Measurements from ENCODE around the gene FSCB.

FSCB gene

GRCh38 chr14:44507183-44507582 is at the start of gene FSCB:
Gene FSCB (minus strand): TSS chr14:44507283. CDS start chr14:44506987, 296 bp downstream.
- Histone ChIP-seq H3K27ac (ENCODE audit: low read depth, low read length) (no peak within 1 kb of the TSS), H3K79me2 (ENCODE audit: control insufficient read depth, low read length) (no peaks in the 10 kb centered on the region), H4K20me1 (ENCODE audit: control insufficient read depth, insufficient read depth, low read depth, low read length) (no peaks in the 10 kb centered on the region), H3K36me3 (ENCODE audit: control insufficient read depth, low read length) (no peaks in the 10 kb centered on the region), H3K27me3 (ENCODE audit: control insufficient read depth, low read length) (no peaks in the 10 kb centered on the region), H3K9me2 (replicated peaks; ENCODE audit: control insufficient read depth, low read length) (no peaks in the 10 kb centered on the region), H3K9me3 (ENCODE audit: control insufficient read depth, insufficient read depth, low read length) (no peaks in the 10 kb centered on the region), H3K4me3 (ENCODE audit: low read length) (no peak within 1 kb of the TSS), H3K4me1 (ENCODE audit: control insufficient read depth, low read length) (no peaks in the 10 kb centered on the region), H3K4me2 (ENCODE audit: low read length) (no peak within 1 kb of the TSS), H3F3A (ENCODE audit: control insufficient read depth, insufficient read depth) (no peaks in the 10 kb centered on the region)
- no peak for TF ChIP-seq CTCF (IDR thresholded peaks at IDR 0.05; ENCODE audit: low read depth, low read length, poor library complexity, severe bottlenecking)
- TF ChIP-seq EZH2phosphoT487 (IDR thresholded peaks at IDR 0.05; ENCODE audit: borderline replicate concordance, low read length), result no peak

GRCh38 chr14:44531658-44532057 is 24.6 kb upstream of the FSCB start:
- Histone ChIP-seq H3K4me1 (ENCODE audit: control insufficient read depth, low read length) (no peaks in the 10 kb centered on the region), H3K36me3 (ENCODE audit: control insufficient read depth, low read length) (no peaks in the 10 kb centered on the region), H3K27me3 (ENCODE audit: control insufficient read depth, low read length) (no peaks in the 10 kb centered on the region), H3F3A (ENCODE audit: control insufficient read depth, insufficient read depth) (no peaks in the 10 kb centered on the region), H4K20me1 (ENCODE audit: control insufficient read depth, insufficient read depth, low read depth, low read length) (no peaks in the 10 kb centered on the region), H3K79me2 (ENCODE audit: control insufficient read depth, low read length) (no peaks in the 10 kb centered on the region), H3K4me3 (ENCODE audit: low read length) (no peak overlapping the region), H3K9me2 (replicated peaks; ENCODE audit: control insufficient read depth, low read length) (no peaks in the 10 kb centered on the region), H3K4me2 (ENCODE audit: low read length) (no peak overlapping the region), H3K27ac (ENCODE audit: low read depth, low read length) (no peak overlapping the region), H3K9me3 (ENCODE audit: control insufficient read depth, insufficient read depth, low read length) (no peaks in the 10 kb centered on the region)
- no peak for TF ChIP-seq CTCF (IDR thresholded peaks at IDR 0.05; ENCODE audit: low read depth, low read length, poor library complexity, severe bottlenecking)
- no peak for TF ChIP-seq EZH2phosphoT487 (IDR thresholded peaks at IDR 0.05; ENCODE audit: borderline replicate concordance, low read length)

- Histone ChIP-seq H3K4me1 (ENCODE audit: control insufficient read depth, low read length) (no peaks in the 10 kb centered on the region), H3K79me2 (ENCODE audit: control insufficient read depth, low read length) (no peaks in the 10 kb centered on the region), H3K27me3 (ENCODE audit: control insufficient read depth, low read length) (no peaks in the 10 kb centered on the region), H4K20me1 (ENCODE audit: control insufficient read depth, insufficient read depth, low read depth, low read length) (no peaks in the 10 kb centered on the region), H3K9me2 (replicated peaks; ENCODE audit: control insufficient read depth, low read length) (no peaks in the 10 kb centered on the region), H3K4me2 (ENCODE audit: low read length) (no peak overlapping the region), H3K9me3 (ENCODE audit: control insufficient read depth, insufficient read depth, low read length) (no peaks in the 10 kb centered on the region), H3K27ac (ENCODE audit: low read depth, low read length) (no peak overlapping the region), H3F3A (ENCODE audit: control insufficient read depth, insufficient read depth) (no peaks in the 10 kb centered on the region), H3K4me3 (ENCODE audit: low read length) (no peak overlapping the region), H3K36me3 (ENCODE audit: control insufficient read depth, low read length) (no peaks in the 10 kb centered on the region)
- TF ChIP-seq CTCF (IDR thresholded peaks at IDR 0.05; ENCODE audit: low read depth, low read length, poor library complexity, severe bottlenecking), result no peak
- TF ChIP-seq EZH2phosphoT487 (IDR thresholded peaks at IDR 0.05; ENCODE audit: borderline replicate concordance, low read length), result no peak
These were observed 23.4 kb upstream of the FSCB start for GRCh38 chr14:44530475-44530874.

- Histone ChIP-seq H3K4me2 (ENCODE audit: low read length) (no peak overlapping the region), H3K4me1 (ENCODE audit: control insufficient read depth, low read length) (no peaks in the 10 kb centered on the region), H4K20me1 (ENCODE audit: control insufficient read depth, insufficient read depth, low read depth, low read length) (no peaks in the 10 kb centered on the region), H3K79me2 (ENCODE audit: control insufficient read depth, low read length) (no peaks in the 10 kb centered on the region), H3F3A (ENCODE audit: control insufficient read depth, insufficient read depth) (no peaks in the 10 kb centered on the region), H3K36me3 (ENCODE audit: control insufficient read depth, low read length) (no peaks in the 10 kb centered on the region), H3K9me3 (ENCODE audit: control insufficient read depth, insufficient read depth, low read length) (no peaks in the 10 kb centered on the region), H3K27ac (ENCODE audit: low read depth, low read length) (no peak overlapping the region), H3K9me2 (replicated peaks; ENCODE audit: control insufficient read depth, low read length) (no peaks in the 10 kb centered on the region), H3K27me3 (ENCODE audit: control insufficient read depth, low read length) (no peaks in the 10 kb centered on the region), H3K4me3 (ENCODE audit: low read length) (no peak overlapping the region)
- TF ChIP-seq EZH2phosphoT487 (IDR thresholded peaks at IDR 0.05; ENCODE audit: borderline replicate concordance, low read length) (no peak), CTCF (IDR thresholded peaks at IDR 0.05; ENCODE audit: low read depth, low read length, poor library complexity, severe bottlenecking) (no peak)
These were observed 21.9 kb upstream of the FSCB start for GRCh38 chr14:44529026-44529425.
